Measurements from ENCODE around the gene MRPS18B. TPM values are rescaled to one million over a fixed set of nuclear protein-coding genes. Genes with fewer than 3 reads are reported as not detected.
"Not testable (repeated sequence)": the region's sequence is repeated elsewhere in the genome, so short reads cannot be mapped to it uniquely, and the experiment has no call there.

Gene MRPS18B
- total and polyA plus RNA-seq, 2 donors (not counting 1 experiment from before 2014, with no cell fraction given): 35.9 to 38.8 TPM

DNA sequence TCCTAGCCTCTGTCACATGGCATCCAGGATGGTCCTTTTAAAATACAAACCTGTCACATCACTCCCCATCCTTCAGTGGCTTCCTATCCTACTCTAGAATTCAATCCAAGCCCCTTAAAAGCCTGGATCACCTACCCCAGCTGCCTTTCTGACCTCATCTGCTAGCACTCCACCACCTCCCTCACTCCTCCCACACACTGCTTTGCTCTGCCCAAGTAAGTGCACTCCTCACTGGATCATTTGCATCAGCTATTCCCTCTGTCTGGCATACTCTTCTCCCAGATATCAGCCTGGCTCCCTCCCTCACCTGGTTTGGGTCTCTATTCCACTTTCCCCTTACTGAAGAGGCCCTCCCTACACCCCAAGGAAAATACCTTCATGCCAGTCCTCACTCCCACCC lies 39.8 kb downstream of the MRPS18B start:
- Histone ChIP-seq H3K9me3 (ENCODE audit: control extremely low read depth in 1 of 3, control insufficient read depth in 2 of 3, insufficient read depth in 1 of 3, low read length in 2 of 3) (no peaks in the 10 kb centered on the region), H4K20me1 (ENCODE audit: control insufficient read depth, insufficient read depth, low read length, poor library complexity, severe bottlenecking) (no peaks in the 10 kb centered on the region), H3K36me3 (replicated peaks in 1 of 2; ENCODE audit: control extremely low read depth in 1 of 2, control insufficient read depth in 1 of 2, extremely low read depth in 1 of 2, insufficient read depth in 2 of 2, low read length in 1 of 2) (peaks cover 14 to 86% of the 10 kb centered on the region in 2 experiments), H2AFZ (ENCODE audit: insufficient read depth, low read depth, low read length, poor library complexity, severe bottlenecking) (no peak overlapping the region), H3K4me2 (replicated peaks; ENCODE audit: low read depth, low read length, poor library complexity, severe bottlenecking) (no peak overlapping the region), H3K27ac (ENCODE audit: low read length in 2 of 2) (no peak overlapping the region), H3K79me2 (ENCODE audit: control insufficient read depth, insufficient read depth, low read length) (peaks cover 5% of the 10 kb centered on the region), H3K9ac (ENCODE audit: low read length) (no peak overlapping the region), H3K4me3 (ENCODE audit: control extremely low read depth in 1 of 5, extremely low read depth in 1 of 5, insufficient read depth in 1 of 5, low read depth in 2 of 5, low read length in 4 of 5) (no peak overlapping the region), H3K4me1 (ENCODE audit: control insufficient read depth in 2 of 2, insufficient read depth in 2 of 2, low read length in 2 of 2) (no peaks in the 10 kb centered on the region), H3K27me3 (replicated peaks in 1 of 4; ENCODE audit: control extremely low read depth in 1 of 4, control insufficient read depth in 3 of 4, insufficient read depth in 4 of 4, low read length in 3 of 4) (no peaks in the 10 kb centered on the region)
- Mint-ChIP-seq H3K4me1 (no peaks in the 10 kb centered on the region), H3K9me3 (ENCODE audit: insufficient read depth) (no peaks in the 10 kb centered on the region), H3K27ac (no peak overlapping the region), H3K4me3 (no peak overlapping the region), H3K27me3 (no peaks in the 10 kb centered on the region)
- intact Hi-C loops (cut with micrococcal nuclease): no loop called here
- ATAC-seq (ENCODE audit: low read depth) (no peak), DNase-seq (no peak)
- TF ChIP-seq CTCF (IDR thresholded peaks at IDR 0.05): no peak
- no peak for TF ChIP-seq EZH2 (IDR thresholded peaks at IDR 0.05; ENCODE audit: borderline replicate concordance, insufficient read depth, low read depth, low read length, poor library complexity, severe bottlenecking)
- POLR2A ChIA-PET: no interaction called here
- CTCF ChIA-PET: no interaction called here

DNA sequence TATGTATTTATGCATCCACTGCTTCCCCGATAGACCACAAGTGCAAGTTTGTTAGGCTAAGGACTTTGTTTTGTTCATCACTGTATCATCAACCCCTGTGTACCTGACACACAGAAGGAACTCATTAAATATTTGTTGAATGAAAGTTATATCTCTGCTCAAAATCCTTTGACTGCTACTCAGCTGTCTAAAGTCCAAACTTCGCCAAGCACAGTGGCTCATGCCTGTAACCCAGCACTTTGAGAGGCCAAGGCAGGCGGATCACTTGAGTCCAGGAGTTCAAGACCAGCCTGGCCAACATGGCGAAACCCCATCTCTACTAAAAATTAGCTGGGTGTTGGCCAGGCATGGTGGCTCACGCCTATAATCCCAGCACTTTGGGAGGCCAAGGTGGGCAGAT lies 40.3 kb downstream of the MRPS18B start:
- 94% methylated on average over 3 of the region's 5 CpGs for WGBS (ENCODE audit: insufficient coverage)
- H3K9ac ChIP-seq (ENCODE audit: low read length); H3K4me1 ChIP-seq (ENCODE audit: control insufficient read depth in 2 of 2, insufficient read depth in 2 of 2, low read length in 2 of 2); H3K27me3 Mint-ChIP-seq; H3K4me1 Mint-ChIP-seq; H3K4me2 ChIP-seq (replicated peaks; ENCODE audit: low read depth, low read length, poor library complexity, severe bottlenecking); H3K27ac ChIP-seq (ENCODE audit: low read length in 2 of 2); DNase-seq; CTCF ChIA-PET; H3K27me3 ChIP-seq (replicated peaks in 1 of 4; ENCODE audit: control extremely low read depth in 1 of 4, control insufficient read depth in 3 of 4, insufficient read depth in 4 of 4, low read length in 3 of 4); POLR2A ChIA-PET; H3K79me2 ChIP-seq (ENCODE audit: control insufficient read depth, insufficient read depth, low read length); H3K27ac Mint-ChIP-seq; H3K9me3 ChIP-seq (ENCODE audit: control extremely low read depth in 1 of 3, control insufficient read depth in 2 of 3, insufficient read depth in 1 of 3, low read length in 2 of 3); H2AFZ ChIP-seq (ENCODE audit: insufficient read depth, low read depth, low read length, poor library complexity, severe bottlenecking); H3K4me3 Mint-ChIP-seq; H4K20me1 ChIP-seq (ENCODE audit: control insufficient read depth, insufficient read depth, low read length, poor library complexity, severe bottlenecking); H3K4me3 ChIP-seq (ENCODE audit: control extremely low read depth in 1 of 5, extremely low read depth in 1 of 5, insufficient read depth in 1 of 5, low read depth in 2 of 5, low read length in 4 of 5); H3K9me3 Mint-ChIP-seq (ENCODE audit: insufficient read depth); intact Hi-C loops (cut with micrococcal nuclease); ATAC-seq (ENCODE audit: low read depth): not testable (repeated sequence)
- H3K36me3 ChIP-seq (replicated peaks in 1 of 2; ENCODE audit: control extremely low read depth in 1 of 2, control insufficient read depth in 1 of 2, extremely low read depth in 1 of 2, insufficient read depth in 2 of 2, low read length in 1 of 2): peaks cover 16 to 86% of the 10 kb centered on the region in 2 experiments
